Kidney (tissue), 14 donors: ENCODE measurements around the gene B3GNT5. TPM values are rescaled to one million over a fixed set of nuclear protein-coding genes. Genes with fewer than 3 reads are reported as not detected.

Source experiments
- DNase-seq, 5 donors: peaks; one replicate each; pipeline ENCODE4 v3.0.0-alpha.2; 2013 to 2020
- FAIRE-seq: peaks from 2 replicates; lab custom pipeline; 2012; peaks lifted over from hg19 to GRCh38; lab: Jason Lieb, UNC
- H3K27ac ChIP-seq, 2 donors: one replicate each; pipeline ENCODE4 v1.7.0; 2013; ENCODE audit warnings: low read depth in 2 of 2, low read length in 2 of 2, inconsistent platforms in 1 of 2
- H3K27me3 ChIP-seq: one replicate; pipeline ENCODE4 v1.7.1; 2013; ENCODE audit warnings: low read length, inconsistent platforms; ENCODE audit not compliant: control insufficient read depth, insufficient read depth
- H3K36me3 ChIP-seq, 3 donors: one replicate each; pipeline versions ENCODE4 v1.7.0 to v1.7.1; 2013; ENCODE audit warnings: low read length in 3 of 3, control low read depth in 1 of 3, inconsistent platforms in 1 of 3; ENCODE audit not compliant: insufficient read depth in 3 of 3, control insufficient read depth in 2 of 3
- H3K4me1 ChIP-seq, 3 donors: one replicate each; pipeline versions ENCODE4 v1.7.0 to v1.7.1; 2013; ENCODE audit warnings: low read length in 3 of 3, inconsistent platforms in 1 of 3, low read depth in 1 of 3; ENCODE audit not compliant: control insufficient read depth in 2 of 3, insufficient read depth in 2 of 3
- H3K4me3 ChIP-seq, 3 donors: one replicate each; pipeline versions ENCODE4 v1.7.0 to v1.8.1; 2013; ENCODE audit warnings: low read length in 3 of 3, control low read depth in 1 of 3, inconsistent platforms in 1 of 3
- H3K9ac ChIP-seq, 3 donors: one replicate each; pipeline versions ENCODE4 v1.7.0 to v1.7.1; 2013; ENCODE audit warnings: low read length in 3 of 3, control low read depth in 1 of 3, inconsistent platforms in 1 of 3
- H3K9me3 ChIP-seq, 3 donors: one replicate each; pipeline versions ENCODE4 v1.7.0 to v1.7.1; 2013; ENCODE audit warnings: low read length in 3 of 3, control low read depth in 1 of 3, inconsistent platforms in 1 of 3; ENCODE audit not compliant: control insufficient read depth in 2 of 3, insufficient read depth in 1 of 3
- CTCF ChIP-seq: IDR thresholded peaks from 3 replicates; pipeline ENCODE4 v1.5.1; 2012; ENCODE audit warnings: mild to moderate bottlenecking, moderate library complexity, borderline replicate concordance; ENCODE audit not compliant: insufficient read depth; ENCODE audit errors: extremely low read depth
- intact Hi-C: fragments of 100-400 bp; cut with DNase I; formaldehyde crosslinking; loops from one replicate; pipeline ENCODE4 v1.11.1; 2022
- polyA plus RNA-seq: library from polyadenylated mRNA; stranded (reverse); fragments of 350-450 nt; fragmentation: Illumina TruSeq; extraction: RNeasy Lipid Tissue Mini Kit (QIAGEN cat#74804); gene quantifications from one replicate; pipeline ENCODE4 v1.2.3, GENCODE V29; 2014; ENCODE audit warnings: low read depth, low replicate concordance; ENCODE audit not compliant: insufficient read depth
- total RNA-seq: library from RNA; stranded (reverse); fragmentation: NEBNext Ultra II Directional; extraction: Animal tissue kit (Norgen Biotek cat#: 25700); gene quantifications from one replicate; pipeline ENCODE4 v1.2.1, GENCODE V29; 2021
- donor health status: control.
- donor health status: control.
- donor health status: control.
- donor health status: control.
- donor health status: control.
- donor health status: DM: yes; HTN: yes; CAD: no.
- donor health status: Normal renal cell carcinoma (clear cell type).

B3GNT5 gene
- total and polyA plus RNA-seq, 2 donors from 2014 or later = 2.4 to 9.9 TPM

- intact Hi-C loops = no loop called here
- Histone ChIP-seq H3K4me1 (no peaks in the 10 kb centered on the region), H3K36me3 (no peaks in the 10 kb centered on the region), H3K27ac (no peak overlapping the region), H3K27me3 (no peaks in the 10 kb centered on the region), H3K9ac (no peak overlapping the region), H3K4me3 (no peak overlapping the region), H3K9me3 (no peaks in the 10 kb centered on the region)
- FAIRE-seq (no peak), DNase-seq (no peak)
- TF ChIP-seq CTCF = no peak
Measured at GRCh38 chr3:183233966-183234365, 19.1 kb upstream of the B3GNT5 start.

GRCh38 chr3:183239046-183239445 is 14.0 kb upstream of the B3GNT5 start:
- intact Hi-C loops = no loop called here
- no peak for TF ChIP-seq CTCF
- Histone ChIP-seq H3K9me3 (peaks cover 0 to 9% (median 0%) of the 10 kb centered on the region in 3 donors), H3K9ac (no peak overlapping the region), H3K4me3 (no peak overlapping the region), H3K36me3 (no peaks in the 10 kb centered on the region), H3K27me3 (no peaks in the 10 kb centered on the region), H3K4me1 (no peaks in the 10 kb centered on the region), H3K27ac (no peak overlapping the region)
- DNase-seq = no peak
- FAIRE-seq = no peak

- no peak for FAIRE-seq
- TF ChIP-seq CTCF = no peak
- Histone ChIP-seq H3K9me3 (peaks cover 0 to 9% (median 0%) of the 10 kb centered on the region in 3 donors), H3K4me1 (peaks cover 0 to 16% (median 8%) of the 10 kb centered on the region in 3 donors), H3K4me3 (no peak overlapping the region), H3K27me3 (no peaks in the 10 kb centered on the region), H3K36me3 (no peaks in the 10 kb centered on the region), H3K9ac (no peak overlapping the region), H3K27ac (no peak overlapping the region)
- DNase-seq = no peak
- intact Hi-C loops = no loop called here
Measured at GRCh38 chr3:183242431-183242830, 10.6 kb upstream of the B3GNT5 start.

- no peak overlapping the region for H3K4me3 ChIP-seq
- H3K4me1 ChIP-seq = peaks cover 0 to 16% (median 8%) of the 10 kb centered on the region in 3 donors
- H3K9ac ChIP-seq = no peak overlapping the region
- TF ChIP-seq CTCF = no peak
- intact Hi-C loops = no loop called here
- DNase-seq = peak in 1 of 5 donors; percentile 18
- no peak for FAIRE-seq
- peak overlapping the region; percentile 18 to 68 for H3K27ac ChIP-seq
- no peaks in the 10 kb centered on the region for H3K36me3 ChIP-seq
- H3K27me3 ChIP-seq = no peaks in the 10 kb centered on the region
- peaks cover 0 to 9% (median 0%) of the 10 kb centered on the region in 3 donors for H3K9me3 ChIP-seq
Measured at GRCh38 chr3:183244219-183244618, 8.8 kb upstream of the B3GNT5 start.
